ENCODE results near the gene TRAF4. TPM values are rescaled to one million over a fixed set of nuclear protein-coding genes. Genes with fewer than 3 reads are reported as not detected.

Gene TRAF4
- total RNA-seq, 4 donors from 2014 or later: 26.7 to 38.4 (median 35.3) TPM

DNA sequence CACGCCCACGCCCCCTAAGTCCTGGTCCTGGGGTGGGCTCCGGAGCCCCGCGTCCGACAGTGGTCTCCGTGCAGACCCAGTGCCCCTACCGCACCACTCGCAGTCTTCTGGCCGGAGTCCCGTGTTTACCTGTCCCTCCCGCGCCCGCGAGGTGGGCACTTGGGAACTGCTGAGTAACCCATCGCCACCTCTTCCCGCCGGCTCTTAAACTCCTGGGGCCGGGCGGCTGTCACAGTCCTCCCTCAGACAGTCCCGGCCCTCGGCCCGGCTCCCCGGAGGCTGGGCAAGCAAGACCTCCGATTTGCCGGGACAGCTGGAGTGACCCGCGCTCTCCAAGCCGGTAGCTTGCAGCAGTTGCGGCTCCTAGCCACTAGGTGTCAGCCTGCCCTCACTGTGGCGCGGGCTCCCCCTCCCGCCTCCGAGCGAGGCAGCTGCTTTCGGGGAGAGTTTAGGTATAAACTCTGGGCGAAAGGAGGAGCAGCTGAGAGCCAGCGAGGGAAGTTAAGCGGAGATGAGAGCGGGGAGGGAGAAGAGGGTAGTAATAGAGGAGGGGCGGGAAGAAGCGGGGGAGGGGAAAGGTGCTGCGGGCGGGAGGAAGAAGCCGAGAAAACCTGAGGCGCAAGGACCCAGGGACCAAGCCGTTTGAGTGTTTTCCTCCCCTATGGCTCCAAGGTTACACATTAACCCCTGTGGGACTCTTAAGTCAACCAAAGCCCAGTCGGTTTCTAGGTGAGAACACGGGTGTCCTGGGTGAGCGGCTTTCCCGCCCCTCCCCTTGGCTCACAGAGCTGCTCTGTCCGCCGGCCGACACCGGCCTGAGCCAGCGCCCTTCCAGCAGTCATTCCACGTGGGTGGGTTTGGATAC is 17.0 kb upstream of the TRAF4 start:
- WGBS: under 1% methylated on average over 22 of the region's 57 CpGs
- peak; percentile 96 for DNase-seq (ENCODE audit: low spot score in 2 of 2)
- Histone ChIP-seq H3K27ac (peak overlapping the region; percentile 99), H3K9me3 (no peaks in the 10 kb centered on the region), H3K36me3 (peaks cover 29% of the 10 kb centered on the region), H3K27me3 (no peaks in the 10 kb centered on the region), H3K4me1 (peaks cover 71% of the 10 kb centered on the region), H3K4me3 (peak overlapping the region; percentile 89)
- TF ChIP-seq, protein P1, sequence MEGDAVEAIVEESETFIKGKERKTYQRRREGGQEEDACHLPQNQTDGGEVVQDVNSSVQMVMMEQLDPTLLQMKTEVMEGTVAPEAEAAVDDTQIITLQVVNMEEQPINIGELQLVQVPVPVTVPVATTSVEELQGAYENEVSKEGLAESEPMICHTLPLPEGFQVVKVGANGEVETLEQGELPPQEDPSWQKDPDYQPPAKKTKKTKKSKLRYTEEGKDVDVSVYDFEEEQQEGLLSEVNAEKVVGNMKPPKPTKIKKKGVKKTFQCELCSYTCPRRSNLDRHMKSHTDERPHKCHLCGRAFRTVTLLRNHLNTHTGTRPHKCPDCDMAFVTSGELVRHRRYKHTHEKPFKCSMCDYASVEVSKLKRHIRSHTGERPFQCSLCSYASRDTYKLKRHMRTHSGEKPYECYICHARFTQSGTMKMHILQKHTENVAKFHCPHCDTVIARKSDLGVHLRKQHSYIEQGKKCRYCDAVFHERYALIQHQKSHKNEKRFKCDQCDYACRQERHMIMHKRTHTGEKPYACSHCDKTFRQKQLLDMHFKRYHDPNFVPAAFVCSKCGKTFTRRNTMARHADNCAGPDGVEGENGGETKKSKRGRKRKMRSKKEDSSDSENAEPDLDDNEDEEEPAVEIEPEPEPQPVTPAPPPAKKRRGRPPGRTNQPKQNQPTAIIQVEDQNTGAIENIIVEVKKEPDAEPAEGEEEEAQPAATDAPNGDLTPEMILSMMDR (IDR thresholded peaks at IDR 0.05): peak; percentile 99
- peak in 2 of 3 donors; percentile 76 to 82 for TF ChIP-seq POLR2AphosphoS5 (IDR thresholded peaks at IDR 0.05)
- TF ChIP-seq POLR2A (IDR thresholded peaks at IDR 0.05): peak in 1 of 2 donors; percentile 33
- no peak for TF ChIP-seq EP300 (IDR thresholded peaks at IDR 0.05)

DNA sequence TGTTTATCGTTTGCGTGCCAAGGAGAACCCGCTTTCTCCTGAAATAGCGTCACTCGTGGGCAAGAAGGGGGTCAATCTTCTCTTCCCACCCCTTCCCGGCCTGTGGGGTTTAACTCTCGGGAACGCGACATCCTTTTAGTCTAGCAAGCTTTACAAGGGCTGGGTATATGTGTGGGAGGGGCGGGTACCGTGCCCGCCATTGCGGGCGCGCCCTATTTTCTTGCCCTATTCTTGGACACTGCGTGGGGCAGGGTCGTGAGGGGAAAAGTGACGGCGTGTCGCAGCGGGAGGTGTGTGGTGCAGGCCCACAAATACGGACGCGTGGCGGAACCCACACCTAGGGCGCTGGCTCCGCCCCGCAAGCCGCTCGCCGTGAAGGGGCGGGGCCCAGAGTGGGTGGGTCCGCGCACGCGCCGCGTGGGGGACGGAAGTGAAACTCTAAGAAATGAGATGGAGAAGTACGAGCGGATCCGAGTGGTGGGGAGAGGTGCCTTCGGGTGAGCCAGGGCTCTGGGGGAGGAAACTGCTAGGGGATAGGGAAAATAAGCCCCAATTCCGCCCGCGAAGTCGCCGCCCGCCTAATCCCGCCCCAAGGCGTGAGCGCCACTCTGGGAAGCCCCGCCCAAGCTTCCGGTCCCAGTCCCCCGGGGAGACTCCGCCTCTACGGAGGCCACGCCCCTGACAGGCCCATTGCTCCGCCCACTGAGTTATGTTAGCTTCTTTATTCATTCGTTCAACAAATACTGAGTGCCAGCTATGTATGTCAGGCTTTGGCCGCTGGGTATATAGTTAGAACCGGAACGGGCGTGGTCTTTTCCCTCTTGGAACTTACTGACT is 15.2 kb upstream of the TRAF4 start, which contains the start of gene NEK8:
TSS of gene NEK8 (plus strand) at position 425 of the 837 bp plus-strand sequence. CDS start at position 451, 26 bp downstream.
- H3K4me1 ChIP-seq: peaks cover 54% of the 10 kb centered on the region

DNA sequence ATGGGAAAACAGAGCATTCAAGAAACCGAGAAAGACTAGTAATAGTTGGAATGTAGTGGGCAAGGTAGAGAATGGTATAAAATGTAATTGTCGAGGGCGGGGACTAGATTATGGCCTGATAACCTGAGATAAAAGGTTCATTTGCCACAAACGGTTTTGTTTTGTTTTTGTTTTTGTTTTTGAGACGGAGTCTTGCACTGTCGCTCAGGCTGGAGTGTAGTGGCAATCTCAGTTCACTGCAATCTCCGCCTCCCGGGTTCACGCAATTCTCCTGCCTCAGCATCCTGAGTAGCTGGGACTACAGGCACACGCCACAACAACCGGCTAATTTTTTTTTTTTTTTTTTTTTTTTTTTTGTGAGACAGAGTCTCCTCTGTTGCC is 13.9 kb upstream of the TRAF4 start:
- peaks cover 42% of the 10 kb centered on the region for H3K4me1 ChIP-seq

More for the DNA sequence above, 15.2 kb upstream of the TRAF4 start, which contains the start of gene NEK8:
- TF ChIP-seq POLR2AphosphoS5 (IDR thresholded peaks at IDR 0.05) (peak in 1 of 3 donors; percentile 30), EP300 (IDR thresholded peaks at IDR 0.05) (no peak), POLR2A (IDR thresholded peaks at IDR 0.05) (no peak)
- TF ChIP-seq, protein P1 (IDR thresholded peaks at IDR 0.05): no peak
- Histone ChIP-seq H3K36me3 (peaks cover 13% of the 10 kb centered on the region), H3K27me3 (no peaks in the 10 kb centered on the region), H3K4me3 (peak within 1 kb of the TSS; percentile 89), H3K27ac (peak within 1 kb of the TSS; percentile 99), H3K9me3 (no peaks in the 10 kb centered on the region)
- peak; percentile 99 for DNase-seq (ENCODE audit: low spot score in 2 of 2)
- WGBS: under 1% methylated on average over 52 of the region's 64 CpGs

GRCh38 chr17:28733346-28733745 is 10.5 kb upstream of the TRAF4 start:
- no peak for DNase-seq (ENCODE audit: low spot score in 2 of 2)
- peaks cover 16% of the 10 kb centered on the region for H3K4me1 ChIP-seq
- TF ChIP-seq, protein P1 (IDR thresholded peaks at IDR 0.05): no peak
- TF ChIP-seq EP300 (IDR thresholded peaks at IDR 0.05) (no peak), POLR2A (IDR thresholded peaks at IDR 0.05) (no peak), POLR2AphosphoS5 (IDR thresholded peaks at IDR 0.05) (no peak)
- no peak overlapping the region for H3K27ac ChIP-seq
- 75% methylated on average over 1 of the region's 1 CpG for WGBS
- H3K9me3 ChIP-seq: no peaks in the 10 kb centered on the region
- H3K4me3 ChIP-seq: no peak overlapping the region
- H3K27me3 ChIP-seq: no peaks in the 10 kb centered on the region
- H3K36me3 ChIP-seq: no peaks in the 10 kb centered on the region

More for the DNA sequence above, 13.9 kb upstream of the TRAF4 start:
- 77% methylated on average over 11 of the region's 11 CpGs for WGBS
- no peaks in the 10 kb centered on the region for H3K27me3 ChIP-seq
- no peaks in the 10 kb centered on the region for H3K36me3 ChIP-seq
- H3K9me3 ChIP-seq: no peaks in the 10 kb centered on the region
- no peak for DNase-seq (ENCODE audit: low spot score in 2 of 2)
- H3K27ac ChIP-seq: no peak overlapping the region
- H3K4me3 ChIP-seq: no peak overlapping the region
- TF ChIP-seq, protein P1 (IDR thresholded peaks at IDR 0.05): no peak
- TF ChIP-seq POLR2AphosphoS5 (IDR thresholded peaks at IDR 0.05) (no peak), EP300 (IDR thresholded peaks at IDR 0.05) (no peak)

Measured in suprapubic skin (tissue), 4 donors.